ENCODE measurements around the gene NRP2. TPM values are rescaled to one million over a fixed set of nuclear protein-coding genes. Genes with fewer than 3 reads are reported as not detected.

Gene NRP2
- total and polyA plus RNA-seq, 3 experiments from 2014 or later = 0.91 to 0.94 TPM; not detected in 1

DNA sequence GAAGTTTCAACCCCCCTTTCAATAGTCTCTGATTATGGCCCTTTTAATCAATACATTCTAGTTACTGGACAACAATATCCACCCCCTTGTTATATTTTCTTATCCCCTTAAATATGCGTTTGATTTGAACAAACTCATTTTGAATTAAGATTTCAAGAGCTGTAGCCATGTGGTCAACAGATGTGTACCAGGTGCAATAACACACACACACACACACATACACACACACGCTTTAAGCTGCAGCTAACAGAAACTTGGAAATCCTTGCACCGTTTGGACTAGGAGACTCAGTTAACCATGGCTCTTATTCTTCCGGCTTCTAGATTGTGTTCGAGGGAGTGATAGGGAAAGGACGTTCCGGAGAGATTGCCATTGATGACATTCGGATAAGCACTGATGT lies 82.8 kb downstream of the NRP2 start:
- ChIA-PET POLR2A (no interaction called here), CTCF (no interaction called here)
- Mint-ChIP-seq H3K36me3 (no peaks in the 10 kb centered on the region), H3K4me1 (peaks cover 0 to 11% (median 5%) of the 10 kb centered on the region in 3 donors), H3K4me3 (no peak overlapping the region), H3K27me3 (peaks cover 9 to 43% of the 10 kb centered on the region in 2 donors), H3K27ac (no peak overlapping the region), H3K9me3 (no peaks in the 10 kb centered on the region)
- Histone ChIP-seq H3K27me3 (ENCODE audit: insufficient read depth, low read length, poor library complexity, severe bottlenecking) (no peaks in the 10 kb centered on the region), H3K9me3 (ENCODE audit: low read length) (no peaks in the 10 kb centered on the region), H3K4me3 (ENCODE audit: low read length) (no peak overlapping the region), H3K36me3 (ENCODE audit: insufficient read depth, low read length) (no peaks in the 10 kb centered on the region), H3K4me1 (ENCODE audit: insufficient read depth, low read length) (peaks cover 5% of the 10 kb centered on the region), H3K27ac (ENCODE audit: low read depth, low read length) (no peak overlapping the region)
- no peak for DNase-seq

DNA sequence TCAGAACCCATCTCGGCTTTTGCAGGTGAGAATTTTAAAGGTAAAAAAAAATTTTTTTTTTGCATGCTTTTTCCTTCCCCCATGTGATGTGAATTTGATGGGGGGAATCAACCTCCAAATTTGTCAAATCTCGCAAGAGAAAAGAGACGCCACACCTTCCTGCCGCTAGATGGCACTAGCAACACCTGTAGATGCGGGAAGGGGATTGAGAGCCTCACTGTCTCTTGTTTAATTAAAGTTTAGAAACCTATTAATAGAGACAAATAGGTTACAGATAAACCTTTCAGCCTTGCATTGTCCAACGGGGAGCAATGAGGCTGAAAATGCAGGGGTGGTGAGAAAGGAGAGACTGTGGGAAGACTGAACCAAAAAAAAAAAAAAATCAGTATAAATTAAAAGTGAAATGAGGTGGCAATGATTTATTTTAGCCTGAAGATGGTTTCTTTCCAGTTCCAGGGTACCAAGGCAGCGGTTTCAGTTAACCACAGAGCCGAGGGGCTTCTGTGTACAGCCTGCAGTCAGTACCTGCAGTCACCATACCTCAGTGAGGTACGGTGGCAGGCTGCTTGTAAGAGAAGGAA lies 84.6 kb downstream of the NRP2 start:
- H3K27me3 Mint-ChIP-seq = peaks cover 8 to 47% of the 10 kb centered on the region in 2 donors
- DNase-seq = peak in 4 of 5 donors; percentile 8 to 54 (median 22)
- no peak overlapping the region for H3K27ac Mint-ChIP-seq
- no peaks in the 10 kb centered on the region for H3K36me3 Mint-ChIP-seq
- H3K4me1 Mint-ChIP-seq = peaks cover 0 to 11% (median 5%) of the 10 kb centered on the region in 3 donors
- H3K9me3 Mint-ChIP-seq = no peaks in the 10 kb centered on the region
- no peak overlapping the region for H3K4me3 Mint-ChIP-seq
- Histone ChIP-seq H3K9me3 (ENCODE audit: low read length) (no peaks in the 10 kb centered on the region), H3K27ac (ENCODE audit: low read depth, low read length) (no peak overlapping the region), H3K4me1 (ENCODE audit: insufficient read depth, low read length) (peaks cover 5% of the 10 kb centered on the region), H3K36me3 (ENCODE audit: insufficient read depth, low read length) (no peaks in the 10 kb centered on the region), H3K27me3 (ENCODE audit: insufficient read depth, low read length, poor library complexity, severe bottlenecking) (no peaks in the 10 kb centered on the region), H3K4me3 (ENCODE audit: low read length) (no peak overlapping the region)
- CTCF ChIA-PET = interaction anchor here (1.1 kb wide), 1 partner anchor 42 kb away, joined by 3 read pairs; no protein-coding TSS in a partner anchor
- POLR2A ChIA-PET = no interaction called here

DNA sequence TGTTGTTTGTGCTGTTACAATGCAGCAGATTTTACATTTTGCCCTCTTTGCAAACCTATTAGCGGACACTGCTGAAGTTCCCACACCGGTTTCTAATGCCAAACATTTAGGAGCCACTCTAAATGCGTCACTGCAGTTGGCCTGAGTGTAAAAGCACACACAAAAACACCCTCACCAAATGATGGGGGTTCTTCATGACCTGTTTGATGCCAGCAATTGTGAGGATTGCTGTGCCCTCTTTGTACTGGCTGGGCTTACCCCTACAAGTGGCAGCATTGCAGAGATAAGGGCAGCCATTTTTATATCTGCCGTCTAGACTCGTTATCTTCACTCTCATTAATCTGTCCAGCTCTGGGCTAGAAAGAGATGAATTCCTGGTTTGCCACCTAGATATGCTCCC lies 85.3 kb downstream of the NRP2 start:
- Mint-ChIP-seq H3K4me3 (no peak overlapping the region), H3K27me3 (peaks cover 8 to 54% of the 10 kb centered on the region in 2 donors), H3K9me3 (no peaks in the 10 kb centered on the region), H3K4me1 (peaks cover 0 to 11% (median 5%) of the 10 kb centered on the region in 3 donors), H3K27ac (no peak overlapping the region), H3K36me3 (no peaks in the 10 kb centered on the region)
- H3K4me3 ChIP-seq (ENCODE audit: low read length) = no peak overlapping the region
- H3K27me3 ChIP-seq (ENCODE audit: insufficient read depth, low read length, poor library complexity, severe bottlenecking) = no peaks in the 10 kb centered on the region
- POLR2A ChIA-PET = no interaction called here
- CTCF ChIA-PET = interaction anchor here (1.1 kb wide), 1 partner anchor 41 kb away, joined by 3 read pairs; no protein-coding TSS in a partner anchor
- no peak for DNase-seq
- H3K4me1 ChIP-seq (ENCODE audit: insufficient read depth, low read length) = peaks cover 5% of the 10 kb centered on the region
- no peak overlapping the region for H3K27ac ChIP-seq (ENCODE audit: low read depth, low read length)
- H3K9me3 ChIP-seq (ENCODE audit: low read length) = no peaks in the 10 kb centered on the region
- no peaks in the 10 kb centered on the region for H3K36me3 ChIP-seq (ENCODE audit: insufficient read depth, low read length)

DNA sequence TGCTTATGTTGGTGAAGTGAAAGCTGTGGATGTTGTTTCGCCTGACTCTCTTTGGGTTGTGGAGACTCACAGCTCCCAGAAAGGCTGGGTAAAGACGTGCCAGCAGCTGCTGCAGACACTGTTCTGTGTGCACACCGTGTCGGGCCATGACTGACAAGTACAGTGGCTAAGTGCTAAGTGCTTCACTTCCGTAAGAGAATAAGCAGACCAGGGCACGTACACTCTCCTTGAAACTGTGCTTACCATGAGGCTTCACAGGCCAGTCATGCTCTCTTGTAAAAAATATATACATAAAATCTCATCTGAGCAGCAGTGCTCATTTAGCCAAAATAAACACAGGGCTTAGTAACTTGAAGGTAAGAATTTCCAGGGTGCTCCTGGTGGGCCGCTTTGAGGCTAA lies 86.0 kb downstream of the NRP2 start:
- no peak for DNase-seq
- POLR2A ChIA-PET = no interaction called here
- Histone ChIP-seq H3K36me3 (ENCODE audit: insufficient read depth, low read length) (no peaks in the 10 kb centered on the region), H3K9me3 (ENCODE audit: low read length) (no peaks in the 10 kb centered on the region), H3K4me3 (ENCODE audit: low read length) (no peak overlapping the region), H3K27ac (ENCODE audit: low read depth, low read length) (no peak overlapping the region), H3K4me1 (ENCODE audit: insufficient read depth, low read length) (peaks cover 5% of the 10 kb centered on the region), H3K27me3 (ENCODE audit: insufficient read depth, low read length, poor library complexity, severe bottlenecking) (no peaks in the 10 kb centered on the region)
- no peak overlapping the region for H3K27ac Mint-ChIP-seq
- H3K27me3 Mint-ChIP-seq = peaks cover 7 to 57% of the 10 kb centered on the region in 2 donors
- H3K9me3 Mint-ChIP-seq = no peaks in the 10 kb centered on the region
- CTCF ChIA-PET = no interaction called here
- H3K4me3 Mint-ChIP-seq = peak overlapping the region in 1 of 7 donors; percentile 20
- no peaks in the 10 kb centered on the region for H3K36me3 Mint-ChIP-seq
- peaks cover 0 to 11% (median 5%) of the 10 kb centered on the region in 3 donors for H3K4me1 Mint-ChIP-seq

DNA sequence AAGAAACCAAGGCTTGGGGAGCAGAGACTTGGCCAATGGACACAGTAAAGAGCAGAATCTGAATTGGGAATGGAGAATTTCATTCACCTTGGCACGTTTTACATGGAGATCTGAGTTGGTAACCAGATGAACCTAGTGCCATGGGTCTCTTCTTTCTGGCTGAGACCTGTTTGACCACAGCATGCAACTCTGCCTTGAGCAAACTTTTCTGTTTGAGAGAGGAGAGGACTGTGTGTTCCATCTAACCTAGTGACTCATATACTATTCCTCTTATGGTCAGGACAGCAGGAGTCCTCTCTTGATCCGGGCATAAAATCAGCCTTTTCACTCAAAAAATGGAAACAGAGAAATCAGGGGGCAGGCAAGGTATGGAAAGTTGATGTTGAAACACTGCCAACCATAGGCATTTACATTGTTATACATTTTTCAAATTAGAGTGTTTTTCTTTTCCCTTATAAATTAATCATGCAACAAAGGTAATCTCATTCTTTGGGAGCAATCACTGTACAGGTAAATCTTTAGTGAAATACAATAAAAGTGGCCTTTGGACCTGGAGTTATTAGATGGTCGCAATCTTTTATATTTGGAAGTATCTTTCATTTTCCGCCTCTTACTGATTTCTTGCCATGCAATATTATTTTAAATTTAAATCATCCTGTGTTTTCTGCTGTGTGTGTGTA lies 86.7 kb downstream of the NRP2 start:
- Mint-ChIP-seq H3K9me3 (no peaks in the 10 kb centered on the region), H3K4me1 (peaks cover 0 to 7% (median 5%) of the 10 kb centered on the region in 3 donors), H3K36me3 (no peaks in the 10 kb centered on the region), H3K27ac (no peak overlapping the region), H3K27me3 (peaks cover 7 to 55% of the 10 kb centered on the region in 2 donors), H3K4me3 (peak overlapping the region in 1 of 7 donors; percentile 20)
- ChIA-PET POLR2A (no interaction called here), CTCF (no interaction called here)
- peaks cover 3% of the 10 kb centered on the region for H3K4me1 ChIP-seq (ENCODE audit: insufficient read depth, low read length)
- H3K36me3 ChIP-seq (ENCODE audit: insufficient read depth, low read length) = no peaks in the 10 kb centered on the region
- no peak for DNase-seq
- H3K9me3 ChIP-seq (ENCODE audit: low read length) = no peaks in the 10 kb centered on the region
- H3K27ac ChIP-seq (ENCODE audit: low read depth, low read length) = no peak overlapping the region
- no peak overlapping the region for H3K4me3 ChIP-seq (ENCODE audit: low read length)
- H3K27me3 ChIP-seq (ENCODE audit: insufficient read depth, low read length, poor library complexity, severe bottlenecking) = no peaks in the 10 kb centered on the region

DNA sequence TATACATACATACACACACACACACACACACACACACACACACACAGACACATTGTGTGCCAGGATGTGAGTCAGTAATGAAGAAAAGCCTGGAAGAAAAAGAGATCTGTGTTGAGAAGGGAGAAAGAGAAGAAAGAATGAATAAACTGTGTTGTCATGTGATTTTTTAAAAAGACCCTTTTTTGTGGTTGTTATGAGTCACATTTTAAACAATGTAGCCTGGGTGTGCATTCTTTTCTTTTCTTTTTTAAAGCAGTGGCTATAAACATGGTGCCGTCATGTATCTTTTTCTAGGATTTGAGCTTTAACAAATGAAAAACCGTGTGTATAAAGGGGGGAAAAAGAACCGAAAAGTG lies 87.2 kb downstream of the NRP2 start:
- no peaks in the 10 kb centered on the region for H3K27me3 ChIP-seq (ENCODE audit: insufficient read depth, low read length, poor library complexity, severe bottlenecking)
- no peak overlapping the region for H3K4me3 Mint-ChIP-seq
- no peaks in the 10 kb centered on the region for H3K4me1 ChIP-seq (ENCODE audit: insufficient read depth, low read length)
- no peak overlapping the region for H3K27ac Mint-ChIP-seq
- DNase-seq = no peak
- peaks cover 0 to 5% (median 4%) of the 10 kb centered on the region in 3 donors for H3K4me1 Mint-ChIP-seq
- H3K36me3 ChIP-seq (ENCODE audit: insufficient read depth, low read length) = no peaks in the 10 kb centered on the region
- H3K27me3 Mint-ChIP-seq = peaks cover 5 to 56% of the 10 kb centered on the region in 2 donors
- CTCF ChIA-PET = no interaction called here
- no peak overlapping the region for H3K4me3 ChIP-seq (ENCODE audit: low read length)
- no peaks in the 10 kb centered on the region for H3K36me3 Mint-ChIP-seq
- no peaks in the 10 kb centered on the region for H3K9me3 Mint-ChIP-seq
- no peaks in the 10 kb centered on the region for H3K9me3 ChIP-seq (ENCODE audit: low read length)
- H3K27ac ChIP-seq (ENCODE audit: low read depth, low read length) = no peak overlapping the region
- POLR2A ChIA-PET = interaction anchor here (0.6 kb wide), 1 partner anchor 1635 kb away, joined by 4 read pairs; no protein-coding TSS in a partner anchor

DNA sequence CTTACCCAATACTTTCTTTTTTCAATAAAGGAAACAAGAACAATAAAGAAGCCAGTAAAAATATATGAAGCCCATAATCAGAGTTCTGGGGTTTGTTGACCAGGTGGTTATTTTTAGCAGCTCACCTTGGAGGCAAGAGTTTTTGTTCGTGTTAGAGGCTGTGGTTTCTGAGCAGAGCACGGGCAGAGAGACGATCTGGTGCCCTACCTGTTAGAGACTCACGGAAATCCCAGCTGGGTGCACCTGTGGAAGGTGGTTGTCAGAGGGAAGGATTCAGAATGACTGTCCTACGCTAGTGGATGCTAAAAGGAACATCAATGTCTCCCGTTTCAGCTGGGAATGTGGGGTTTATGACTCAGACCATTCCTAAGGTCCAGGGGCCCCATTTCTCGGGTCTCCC lies 87.6 kb downstream of the NRP2 start:
- Histone ChIP-seq H3K27ac (ENCODE audit: low read depth, low read length) (no peak overlapping the region), H3K36me3 (ENCODE audit: insufficient read depth, low read length) (no peaks in the 10 kb centered on the region), H3K4me3 (ENCODE audit: low read length) (no peak overlapping the region), H3K27me3 (ENCODE audit: insufficient read depth, low read length, poor library complexity, severe bottlenecking) (no peaks in the 10 kb centered on the region), H3K9me3 (ENCODE audit: low read length) (no peaks in the 10 kb centered on the region), H3K4me1 (ENCODE audit: insufficient read depth, low read length) (no peaks in the 10 kb centered on the region)
- DNase-seq = no peak
- peaks cover 5 to 54% of the 10 kb centered on the region in 2 donors for H3K27me3 Mint-ChIP-seq
- H3K4me3 Mint-ChIP-seq = no peak overlapping the region
- H3K9me3 Mint-ChIP-seq = no peaks in the 10 kb centered on the region
- H3K27ac Mint-ChIP-seq = no peak overlapping the region
- ChIA-PET POLR2A (interaction anchor here (0.6 kb wide), 1 partner anchor 1635 kb away, joined by 4 read pairs; no protein-coding TSS in a partner anchor), CTCF (no interaction called here)
- peaks cover 0 to 5% (median 4%) of the 10 kb centered on the region in 3 donors for H3K4me1 Mint-ChIP-seq
- no peaks in the 10 kb centered on the region for H3K36me3 Mint-ChIP-seq

DNA sequence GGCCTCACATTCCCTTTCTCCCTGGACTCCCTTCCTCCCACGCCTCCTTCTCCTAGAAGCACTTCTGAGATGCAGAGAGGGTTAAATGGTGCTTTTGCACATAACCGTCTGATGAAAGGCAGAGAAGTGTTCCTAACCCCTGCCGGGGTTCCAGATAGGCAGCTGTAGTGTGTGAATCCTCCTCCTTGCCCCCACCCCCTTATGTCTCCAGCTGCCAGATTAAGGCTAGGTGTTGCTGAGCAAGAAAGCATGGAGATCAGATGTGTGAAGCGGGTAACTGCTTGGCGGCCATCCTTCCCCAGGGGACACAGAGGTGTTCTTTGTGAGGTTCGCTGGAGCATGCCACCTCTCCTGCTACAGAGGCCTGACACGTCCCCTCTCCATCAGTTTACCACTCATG lies 88.3 kb downstream of the NRP2 start:
- Mint-ChIP-seq H3K9me3 (no peaks in the 10 kb centered on the region), H3K27ac (no peak overlapping the region), H3K4me1 (peaks cover 0 to 5% (median 4%) of the 10 kb centered on the region in 3 donors), H3K27me3 (peaks cover 2 to 53% of the 10 kb centered on the region in 2 donors), H3K4me3 (no peak overlapping the region), H3K36me3 (no peaks in the 10 kb centered on the region)
- no peaks in the 10 kb centered on the region for H3K36me3 ChIP-seq (ENCODE audit: insufficient read depth, low read length)
- H3K4me1 ChIP-seq (ENCODE audit: insufficient read depth, low read length) = no peaks in the 10 kb centered on the region
- H3K9me3 ChIP-seq (ENCODE audit: low read length) = no peaks in the 10 kb centered on the region
- H3K27me3 ChIP-seq (ENCODE audit: insufficient read depth, low read length, poor library complexity, severe bottlenecking) = no peaks in the 10 kb centered on the region
- DNase-seq = no peak
- ChIA-PET POLR2A (no interaction called here), CTCF (no interaction called here)
- H3K27ac ChIP-seq (ENCODE audit: low read depth, low read length) = no peak overlapping the region
- no peak overlapping the region for H3K4me3 ChIP-seq (ENCODE audit: low read length)
